ENCODE data around the gene EIF3B.

GRCh38 chr7:2386964-2387669 lies 32.5 kb downstream of the EIF3B start:
- TF ChIP-seq CTCF (IDR thresholded peaks at IDR 0.05; ENCODE audit: low read length): no peak
- no peak for TF ChIP-seq EZH2 (optimal IDR thresholded peaks at IDR 0.05; ENCODE audit: low read depth, low read length)
- no peak for TF ChIP-seq EZH2phosphoT487 (IDR thresholded peaks at IDR 0.05; ENCODE audit: low read length)

All from MM.1S (cell line).